OCI-LY3 (cell line): ENCODE measurements around the gene TMED5.

Source experiments
- H2AFZ ChIP-seq: fragments of 200-600, 300-600 bp; shearing (Covaris generic); 2 replicates; pipeline ENCODE4 v1.6.0; 2014; ENCODE audit warnings: antibody characterized with exemption, low read depth, low read length
- H3K27ac ChIP-seq: fragments of 200-600, 300-600 bp; sonication (generic); 2 replicates; pipeline ENCODE4 v1.5.1; 2014; ENCODE audit warnings: mild to moderate bottlenecking, low read length, moderate library complexity, mixed read lengths
- H3K27me3 ChIP-seq: fragments of 200-600, 300-600 bp; sonication (generic); 2 replicates; pipeline ENCODE4 v1.6.1; 2014; ENCODE audit warnings: low read depth, low read length, mixed read lengths
- H3K36me3 ChIP-seq: fragments of 200-600, 300-600 bp; sonication (generic); replicated peaks from 2 replicates; pipeline ENCODE3; 2014; ENCODE audit warnings: low read depth, low read length, mixed read lengths
- H3K4me1 ChIP-seq: fragments of 300-600, 200-600 bp; sonication (generic); 2 replicates; pipeline ENCODE4 v1.6.1; 2014; ENCODE audit warnings: low read length, mixed read lengths
- H3K4me2 ChIP-seq: fragments of 200-600, 300-600 bp; sonication (generic); 2 replicates; pipeline ENCODE4 v1.6.1; 2014; ENCODE audit warnings: low read length, mixed read lengths
- H3K4me3 ChIP-seq: fragments of 300-600, 200-600 bp; sonication (generic); 2 replicates; pipeline ENCODE4 v1.5.1; 2014; ENCODE audit warnings: antibody characterized with exemption, mild to moderate bottlenecking, low read length, moderate library complexity
- H3K79me2 ChIP-seq: fragments of 300-600, 200-600 bp; shearing (Covaris generic); 2 replicates; pipeline ENCODE4 v1.6.1; 2014; ENCODE audit warnings: mild to moderate bottlenecking, low read length, mixed read lengths
- H3K9ac ChIP-seq: fragments of 300-600, 200-600 bp; shearing (Covaris generic); 2 replicates; pipeline ENCODE4 v1.6.0; 2014; ENCODE audit warnings: mild to moderate bottlenecking, low read length, moderate library complexity
- H3K9me3 ChIP-seq: fragments of 200-600, 300-600 bp; shearing (Covaris generic); 2 replicates; pipeline ENCODE4 v1.6.1; 2014; ENCODE audit warnings: low read length, mixed read lengths; ENCODE audit not compliant: insufficient read depth
- H4K20me1 ChIP-seq: fragments of 200-600, 300-600 bp; sonication (generic); 2 replicates; pipeline ENCODE4 v1.6.1; 2016; ENCODE audit warnings: low read length, mixed read lengths; ENCODE audit not compliant: insufficient read depth
- CTCF ChIP-seq: fragments of 200-600, 300-600 bp; sonication (generic); IDR thresholded peaks from 2 replicates; pipeline ENCODE4 v1.5.1; 2014; ENCODE audit warnings: antibody characterized with exemption, low read length, low read depth
- EZH2phosphoT487 ChIP-seq: fragments of 200-600 bp; shearing (Covaris generic); IDR thresholded peaks from 2 replicates; pipeline ENCODE4 v1.6.1; 2018; ENCODE audit warnings: antibody characterized with exemption, mixed run types, low read depth

Gene TMED5

GRCh38 chr1:93114391-93114790 is 65.8 kb downstream of the TMED5 start:
- no peak overlapping the region for H3K9ac ChIP-seq
- H3K4me1 ChIP-seq, result no peaks in the 10 kb centered on the region
- H3K27ac ChIP-seq, result no peak overlapping the region
- H3K9me3 ChIP-seq, result no peaks in the 10 kb centered on the region
- TF ChIP-seq CTCF (no peak), EZH2phosphoT487 (no peak)
- no peak overlapping the region for H3K4me3 ChIP-seq
- peaks cover 22% of the 10 kb centered on the region for H4K20me1 ChIP-seq
- H3K79me2 ChIP-seq, result peaks cover 45% of the 10 kb centered on the region
- no peaks in the 10 kb centered on the region for H3K27me3 ChIP-seq
- H3K4me2 ChIP-seq, result no peak overlapping the region
- H3K36me3 ChIP-seq, result peaks cover 15% of the 10 kb centered on the region
- no peak overlapping the region for H2AFZ ChIP-seq

GRCh38 chr1:93113127-93113526 is 67.1 kb downstream of the TMED5 start:
- no peak overlapping the region for H3K9ac ChIP-seq
- H3K79me2 ChIP-seq, result peaks cover 58% of the 10 kb centered on the region
- H3K36me3 ChIP-seq, result peaks cover 20% of the 10 kb centered on the region
- H3K27ac ChIP-seq, result no peak overlapping the region
- TF ChIP-seq CTCF, result no peak
- TF ChIP-seq EZH2phosphoT487, result no peak
- H3K4me3 ChIP-seq, result no peak overlapping the region
- H3K27me3 ChIP-seq, result no peaks in the 10 kb centered on the region
- peaks cover 28% of the 10 kb centered on the region for H4K20me1 ChIP-seq
- H2AFZ ChIP-seq, result no peak overlapping the region
- H3K4me1 ChIP-seq, result no peaks in the 10 kb centered on the region
- H3K4me2 ChIP-seq, result no peak overlapping the region
- H3K9me3 ChIP-seq, result no peaks in the 10 kb centered on the region

GRCh38 chr1:93111561-93111960 is 68.7 kb downstream of the TMED5 start:
- H3K36me3 ChIP-seq, result peaks cover 24% of the 10 kb centered on the region
- H4K20me1 ChIP-seq, result peaks cover 29% of the 10 kb centered on the region
- H3K9me3 ChIP-seq, result no peaks in the 10 kb centered on the region
- H3K27ac ChIP-seq, result no peak overlapping the region
- no peak overlapping the region for H2AFZ ChIP-seq
- no peaks in the 10 kb centered on the region for H3K27me3 ChIP-seq
- H3K4me3 ChIP-seq, result no peak overlapping the region
- TF ChIP-seq EZH2phosphoT487 (no peak), CTCF (no peak)
- no peaks in the 10 kb centered on the region for H3K4me1 ChIP-seq
- H3K79me2 ChIP-seq, result peaks cover 73% of the 10 kb centered on the region
- H3K4me2 ChIP-seq, result no peak overlapping the region
- no peak overlapping the region for H3K9ac ChIP-seq

GRCh38 chr1:93111065-93111464 is 69.1 kb downstream of the TMED5 start:
- peaks cover 78% of the 10 kb centered on the region for H3K79me2 ChIP-seq
- no peaks in the 10 kb centered on the region for H3K27me3 ChIP-seq
- no peak overlapping the region for H3K9ac ChIP-seq
- H3K27ac ChIP-seq, result no peak overlapping the region
- no peaks in the 10 kb centered on the region for H3K4me1 ChIP-seq
- peaks cover 27% of the 10 kb centered on the region for H3K36me3 ChIP-seq
- no peak overlapping the region for H3K4me3 ChIP-seq
- H4K20me1 ChIP-seq, result peaks cover 29% of the 10 kb centered on the region
- no peak overlapping the region for H3K4me2 ChIP-seq
- no peak for TF ChIP-seq EZH2phosphoT487
- no peak for TF ChIP-seq CTCF
- no peaks in the 10 kb centered on the region for H3K9me3 ChIP-seq
- no peak overlapping the region for H2AFZ ChIP-seq
